Measurements from ENCODE around the gene GDI1.

The GDI1 gene

GRCh38 chrX:154436374-154436982 is 476 bp upstream of the GDI1 start (continued):
- no peak for TF ChIP-seq INSM2 (tag by site-specific recombination; IDR thresholded peaks at IDR 0.05)
- no peak for TF ChIP-seq ZSCAN30 (tag by site-specific recombination; IDR thresholded peaks at IDR 0.05)
- no peak for TF ChIP-seq KLF17 (tag by site-specific recombination; IDR thresholded peaks at IDR 0.05)
- no peak for TF ChIP-seq ZNF610 (tag by site-specific recombination; IDR thresholded peaks at IDR 0.05; ENCODE audit: borderline replicate concordance)
- TF ChIP-seq ZNF335 (tag by site-specific recombination; conservative IDR thresholded peaks at IDR 0.05), result peak; percentile 18; the same call in 1 of the 2 replicates
- peak; percentile 62 for TF ChIP-seq GLIS2 (tag by site-specific recombination; IDR thresholded peaks at IDR 0.05)
- no peak for TF ChIP-seq MZF1 (tag by site-specific recombination; IDR thresholded peaks at IDR 0.05; ENCODE audit: borderline replicate concordance)
- TF ChIP-seq SCRT2 (tag by site-specific recombination; IDR thresholded peaks at IDR 0.05), result peak; percentile 75
- no peak for TF ChIP-seq ZNF830 (tag by site-specific recombination; IDR thresholded peaks at IDR 0.05; ENCODE audit: low read depth)

GRCh38 chrX:154437971-154438893 is 1.3 kb downstream of the GDI1 start:
- ChIA-PET CTCF (interaction anchor here (0.5 to 0.7 kb wide), 2 partner anchors 10 to 78 kb away, joined by 3 to 4 read pairs; partner anchors contain the start of gene ATP6AP1), POLR2A (no interaction called here)
- Histone ChIP-seq H3K27ac (ENCODE audit: extremely low read depth, low read depth, low read length) (peak overlapping the region; percentile 43; the same call in 1 of the 2 replicates), H3K9me3 (ENCODE audit: control insufficient read depth, insufficient read depth, low read depth, low read length) (no peaks in the 10 kb centered on the region), H3K4me1 (ENCODE audit: control insufficient read depth, insufficient read depth, low read length) (no peaks in the 10 kb centered on the region), H3K4me3 (ENCODE audit: low read depth, low read length) (peak overlapping the region; percentile 69), H3K36me3 (ENCODE audit: control insufficient read depth in 2 of 2, insufficient read depth in 1 of 2, low read length in 2 of 2) (peaks cover 7 to 80% of the 10 kb centered on the region in 2 experiments; a peak in 2 of 3 replicates)
- TF ChIP-seq MYNN (tag by site-specific recombination; IDR thresholded peaks at IDR 0.05; ENCODE audit: borderline replicate concordance) (no peak), ZNF23 (tag by site-specific recombination; IDR thresholded peaks at IDR 0.05; ENCODE audit: borderline replicate concordance) (no peak), PRDM10 (tag by site-specific recombination; IDR thresholded peaks at IDR 0.05) (peak; percentile 77), ZFHX2 (tag by site-specific recombination; conservative IDR thresholded peaks at IDR 0.05) (peak; percentile 65), EGR2 (tag by site-specific recombination; IDR thresholded peaks at IDR 0.05; ENCODE audit: low read depth) (peak; percentile 59), GLIS1 (tag by site-specific recombination; IDR thresholded peaks at IDR 0.05) (peak; percentile 21), REST (tag by site-specific recombination; IDR thresholded peaks at IDR 0.05) (peak; percentile 43; the same call in 1 of the 2 replicates)

All from HEK293 (cell line).